NCI-H82 treated with DMSO at 0.1 percent for 48 hours (cell line): ENCODE measurements around the gene ATP11A.
"Not testable (repeated sequence)": the region's sequence is repeated elsewhere in the genome, so short reads cannot be mapped to it uniquely, and the experiment has no call there.

Source experiments
- DNase-seq: peaks from one replicate; lab custom pipeline; 2025; ENCODE audit not compliant: unreplicated experiment; lab: John Stamatoyannopoulos, UW

The ATP11A gene

DNA sequence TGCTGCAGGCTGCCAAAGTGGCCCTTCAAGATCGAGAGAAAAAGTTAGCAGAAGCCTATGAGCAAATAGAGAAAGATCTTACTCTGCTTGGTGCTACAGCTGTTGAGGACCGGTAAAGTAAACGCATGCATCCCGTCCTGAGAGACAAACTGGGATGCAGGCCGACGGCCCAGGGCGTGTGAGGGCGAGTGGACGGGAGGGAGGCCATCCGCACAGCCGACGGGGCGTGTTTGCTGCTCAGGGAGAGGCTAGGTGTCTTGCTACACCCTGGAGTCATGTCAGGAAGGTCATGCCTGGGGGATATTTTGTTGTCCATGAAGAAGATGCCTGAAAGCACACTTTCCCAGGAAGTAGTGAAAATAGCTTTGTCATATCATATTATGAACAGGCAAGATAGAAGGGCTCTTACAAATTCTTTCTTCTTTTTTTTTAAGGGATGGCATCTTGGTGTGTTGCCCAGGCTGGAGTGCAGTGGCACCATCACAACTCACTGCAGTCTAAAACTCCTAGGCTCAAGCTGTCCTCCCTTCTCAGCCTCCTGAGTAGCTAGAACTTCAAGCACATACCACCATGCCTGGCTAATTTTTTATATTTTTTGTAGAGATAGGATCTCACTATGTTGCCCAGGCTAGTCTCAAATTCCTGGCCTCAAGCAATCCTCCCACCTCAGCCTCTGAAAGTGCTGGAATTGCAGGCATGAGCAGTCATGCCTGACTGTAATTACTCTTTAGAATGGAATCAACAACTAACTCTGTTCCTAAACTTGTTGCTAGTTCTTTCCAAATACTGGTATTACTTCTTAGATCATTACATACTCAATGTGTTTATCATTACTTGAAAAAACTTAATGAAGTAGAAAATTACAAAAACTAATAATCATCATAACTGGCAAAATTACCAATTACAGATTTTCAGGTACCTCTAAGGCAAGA lies 161.5 kb downstream of the ATP11A start:
- no peak for DNase-seq

GRCh38 chr13:112852392-112852791 lies 162.6 kb downstream of the ATP11A start:
- DNase-seq, result no peak

DNA sequence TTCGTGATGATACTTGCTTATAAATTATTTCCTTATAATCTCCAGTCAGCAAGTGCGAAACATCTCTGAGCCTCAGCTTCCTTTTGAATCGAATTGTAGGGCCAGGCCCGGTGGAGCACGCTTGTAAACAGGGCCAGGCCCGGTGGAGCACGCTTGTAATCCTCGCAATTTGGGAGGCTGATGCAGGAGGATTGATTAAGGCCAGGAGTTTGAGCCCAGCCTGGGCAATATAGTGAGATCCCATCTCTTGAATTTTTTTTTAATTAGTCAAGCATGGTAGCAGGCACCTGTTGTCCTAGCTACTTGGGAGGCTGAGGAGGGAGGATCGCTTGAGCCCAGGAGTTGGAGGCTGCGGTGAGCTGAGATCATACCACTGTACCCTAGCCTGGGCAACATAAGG lies 163.0 kb downstream of the ATP11A start:
- no peak for DNase-seq

DNA sequence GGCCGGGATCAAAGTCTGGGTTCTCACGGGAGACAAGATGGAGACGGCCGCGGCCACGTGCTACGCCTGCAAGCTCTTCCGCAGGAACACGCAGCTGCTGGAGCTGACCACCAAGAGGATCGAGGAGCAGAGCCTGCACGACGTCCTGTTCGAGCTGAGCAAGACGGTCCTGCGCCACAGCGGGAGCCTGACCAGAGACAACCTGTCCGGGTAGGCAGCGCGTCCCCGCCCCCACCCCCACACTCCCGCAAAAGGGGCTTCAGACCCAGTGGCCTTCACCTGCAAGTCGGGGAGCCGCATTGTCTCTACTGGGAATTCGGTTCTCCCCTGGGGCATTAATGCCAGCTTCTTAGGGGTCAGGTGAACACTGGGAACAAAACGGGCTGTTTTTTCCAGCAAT lies 164.5 kb downstream of the ATP11A start:
- DNase-seq, result no peak

GRCh38 chr13:112855859-112856258 lies 166.0 kb downstream of the ATP11A start:
- DNase-seq, result no peak

- no peak for DNase-seq
Measured at GRCh38 chr13:112857914-112858490, 168.2 kb downstream of the ATP11A start.

DNA sequence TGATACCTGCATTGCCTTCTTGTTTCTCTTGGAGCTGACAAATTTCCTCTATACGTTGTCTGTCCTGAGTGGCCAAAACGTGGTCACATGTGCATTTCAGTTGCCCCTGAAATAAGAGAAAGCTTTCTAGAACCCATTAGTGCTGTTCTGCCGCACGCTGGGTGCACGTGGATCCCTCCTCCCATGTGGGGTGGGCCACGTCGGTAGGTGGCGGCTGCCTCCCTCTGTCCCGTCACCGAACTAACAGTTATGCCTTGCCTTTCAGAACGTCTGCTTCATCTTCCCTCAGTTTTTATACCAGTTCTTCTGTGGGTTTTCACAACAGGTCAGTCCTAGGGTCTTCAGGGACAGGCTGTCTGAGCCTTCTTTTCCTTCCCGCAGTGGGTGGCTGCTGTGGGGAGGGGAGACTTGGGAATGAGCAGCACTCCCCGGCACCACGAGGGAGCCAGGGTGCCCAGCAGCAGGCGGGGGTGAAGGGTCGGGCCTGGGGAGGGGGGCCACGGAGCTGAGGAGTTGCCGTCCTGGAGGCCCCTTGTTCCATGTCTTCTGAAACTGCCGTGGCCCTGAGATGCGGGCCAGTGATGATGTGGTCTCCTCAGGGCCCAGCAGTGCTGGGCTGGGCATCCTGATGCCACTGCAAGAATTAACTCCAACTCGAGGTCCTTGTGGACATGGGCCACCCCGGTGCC lies 169.4 kb downstream of the ATP11A start:
- DNase-seq, result no peak

- no peak for DNase-seq
Measured at GRCh38 chr13:112859817-112860190, 170.0 kb downstream of the ATP11A start.

GRCh38 chr13:112861876-112862615 lies 172.2 kb downstream of the ATP11A start:
- no peak for DNase-seq

DNA sequence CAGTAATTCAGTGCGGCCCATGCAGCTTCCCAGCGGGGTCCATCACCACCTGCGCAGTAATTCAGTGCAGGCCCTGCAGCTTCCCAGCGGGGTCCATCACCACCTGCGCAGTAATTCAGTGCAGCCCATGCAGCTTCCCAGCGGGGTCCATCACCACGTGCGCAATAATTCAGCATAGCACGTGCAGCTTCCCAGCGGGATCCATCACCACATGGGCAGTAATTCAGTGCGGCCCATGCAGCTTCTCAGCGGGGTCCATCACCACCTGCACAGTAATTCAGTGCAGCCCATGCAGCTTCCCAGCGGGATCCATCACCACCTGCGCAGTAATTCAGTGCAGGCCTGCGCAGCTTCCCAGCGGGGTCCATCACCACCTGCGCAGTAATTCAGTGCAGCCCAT lies 173.5 kb downstream of the ATP11A start:
- not testable (repeated sequence) for DNase-seq

DNA sequence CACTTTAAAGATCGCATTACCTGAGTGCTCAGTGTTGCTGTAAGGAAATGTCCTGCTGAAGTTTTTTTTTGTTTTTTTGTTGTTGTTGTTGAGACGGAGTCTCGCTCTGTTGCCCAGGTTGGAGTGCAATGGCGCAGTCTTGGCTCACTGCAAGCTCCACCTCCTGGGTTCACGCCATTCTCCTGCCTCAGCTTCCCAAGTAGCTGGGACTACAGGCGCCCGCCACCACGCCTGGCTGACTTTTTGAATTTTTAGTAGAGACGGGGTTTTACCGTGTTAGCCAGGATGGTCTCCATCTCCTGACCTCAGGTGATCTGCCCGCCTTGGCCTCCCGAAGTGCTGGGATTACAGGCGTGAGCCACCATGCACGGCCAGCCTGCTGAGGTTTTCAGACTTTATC lies 175.6 kb downstream of the ATP11A start:
- DNase-seq, result not testable (repeated sequence)

GRCh38 chr13:112867301-112867711 lies 177.5 kb downstream of the ATP11A start:
- DNase-seq, result no peak

- DNase-seq, result no peak
Measured at GRCh38 chr13:112868308-112868707, 178.5 kb downstream of the ATP11A start.

GRCh38 chr13:112869202-112870050 lies 179.6 kb downstream of the ATP11A start:
- DNase-seq, result no peak

DNA sequence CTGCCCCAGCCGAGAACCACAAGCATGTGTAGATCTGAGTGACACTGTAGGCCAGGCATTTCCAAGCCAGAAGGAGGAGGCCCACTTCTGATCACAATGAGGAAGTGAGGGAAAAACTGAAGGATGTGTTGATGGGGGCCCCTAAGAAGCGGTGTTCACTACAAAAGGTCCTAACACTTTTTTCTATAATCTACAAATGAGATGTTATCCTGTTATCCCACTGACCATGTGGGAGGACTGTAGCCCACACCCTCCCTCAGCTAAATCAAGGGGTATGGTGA lies 180.2 kb downstream of the ATP11A start:
- no peak for DNase-seq

GRCh38 chr13:112870737-112871287 lies 181.0 kb downstream of the ATP11A start:
- DNase-seq, result no peak

DNA sequence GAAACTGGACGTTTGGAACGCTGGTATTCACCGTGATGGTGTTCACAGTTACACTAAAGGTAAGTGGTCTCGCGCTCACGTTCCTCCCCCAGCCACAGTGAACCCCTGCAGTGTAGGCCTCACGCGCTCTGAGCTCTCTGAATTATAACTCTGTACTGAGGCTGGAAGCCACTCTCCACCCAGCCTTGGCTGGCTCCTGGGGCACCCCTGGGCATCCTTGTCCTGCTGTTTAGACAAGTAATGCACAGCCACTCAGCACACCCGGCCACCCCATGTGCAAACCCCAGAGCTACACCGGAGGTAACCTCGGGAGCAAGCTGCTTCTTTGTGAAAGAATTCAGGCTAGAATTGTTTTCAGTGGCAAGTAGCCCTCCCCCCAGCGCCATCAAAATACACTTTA lies 181.9 kb downstream of the ATP11A start:
- DNase-seq, result no peak

GRCh38 chr13:112872657-112873631 lies 183.1 kb downstream of the ATP11A start:
- DNase-seq, result not testable (repeated sequence)
